MM.1S (cell line): Measurements from ENCODE around the gene AFP.

Experiments
- CTCF ChIP-seq: fragments of 300-600 bp; sonication (generic); IDR thresholded peaks from 2 replicates; pipeline ENCODE4 v1.5.1; 2016; ENCODE audit warnings: antibody characterized with exemption, low read length, mixed read lengths
- EZH2phosphoT487 ChIP-seq: fragments of 300-600 bp; sonication (generic); IDR thresholded peaks from 2 replicates; pipeline ENCODE4 v1.6.1; 2018; ENCODE audit warnings: antibody characterized with exemption, low read length

- TF ChIP-seq CTCF, result no peak
- no peak for TF ChIP-seq EZH2phosphoT487
Observed at GRCh38 chr4:73447671-73448070, 11.7 kb downstream of the AFP start.
